GM10248 (cell line): ENCODE results near the gene CPT1A.

Experiments
- CTCF ChIA-PET: fragments of 300-600 bp; sonication (Branson Sonifier 250); formaldehyde crosslinking; extraction: SDS; loops from one replicate; lab custom pipeline; 2021; ENCODE audit warnings: antibody characterized with exemption; lab: Yijun Ruan, JAX
- POLR2A ChIA-PET: fragments of 350-650 bp; sonication (Branson Sonifier 250); formaldehyde crosslinking; extraction: SDS; loops from one replicate; lab custom pipeline; 2020; ENCODE audit warnings: antibody characterized with exemption; lab: Yijun Ruan, JAX
- DNase-seq: peaks from one replicate; pipeline ENCODE4 v3.0.0; 2012; ENCODE audit errors: extremely low spot score
- CTCF ChIP-seq: IDR thresholded peaks from 2 replicates; pipeline ENCODE4 v1.5.1; 2012; ENCODE audit warnings: mild to moderate bottlenecking, low read depth; ENCODE audit errors: extremely low read depth, missing control alignments, control extremely low read depth

CPT1A gene

GRCh38 chr11:68880851-68881250 lies 39.1 kb upstream of the CPT1A start:
- DNase-seq = no peak
- ChIA-PET POLR2A (no interaction called here), CTCF (no interaction called here)
- no peak for TF ChIP-seq CTCF

GRCh38 chr11:68878022-68878421 lies 36.3 kb upstream of the CPT1A start:
- CTCF ChIA-PET = interaction anchor here (1.1 to 1.2 kb wide), 2 partner anchors 12 to 27 kb away, joined by 3 read pairs; no protein-coding TSS in a partner anchor
- POLR2A ChIA-PET = interaction anchor here (0.6 kb wide), 1 partner anchor 761 kb away, joined by 9 read pairs; no protein-coding TSS in a partner anchor

GRCh38 chr11:68872216-68873003 lies 30.7 kb upstream of the CPT1A start:
- no peak for DNase-seq
- CTCF ChIA-PET = no interaction called here
- TF ChIP-seq CTCF = no peak
- POLR2A ChIA-PET = no interaction called here

More at GRCh38 chr11:68878022-68878421, 36.3 kb upstream of the CPT1A start:
- no peak for TF ChIP-seq CTCF
- no peak for DNase-seq

- POLR2A ChIA-PET = no interaction called here
- CTCF ChIA-PET = no interaction called here
- no peak for TF ChIP-seq CTCF
- DNase-seq = no peak
Measured at GRCh38 chr11:68870470-68870869, 28.8 kb upstream of the CPT1A start.

GRCh38 chr11:68868221-68868835 lies 26.6 kb upstream of the CPT1A start:
- no peak for DNase-seq
- POLR2A ChIA-PET = no interaction called here
- CTCF ChIA-PET = no interaction called here
- no peak for TF ChIP-seq CTCF

GRCh38 chr11:68867066-68867465 lies 25.4 kb upstream of the CPT1A start:
- DNase-seq = no peak
- TF ChIP-seq CTCF = no peak
- ChIA-PET CTCF (no interaction called here), POLR2A (no interaction called here)
